NCI-H526 (cell line): ENCODE results near the gene SNX21.
A peak's percentile ranks its signal among the peaks of the same experiment; 100 is the strongest.
"Not testable (repeated sequence)": the region's sequence is repeated elsewhere in the genome, so short reads cannot be mapped to it uniquely, and the experiment has no call there.

Source experiments
- DNase-seq, 2 experiments: peaks; one replicate each; lab custom pipeline; 2025; lab: John Stamatoyannopoulos, UW

Gene SNX21

DNA sequence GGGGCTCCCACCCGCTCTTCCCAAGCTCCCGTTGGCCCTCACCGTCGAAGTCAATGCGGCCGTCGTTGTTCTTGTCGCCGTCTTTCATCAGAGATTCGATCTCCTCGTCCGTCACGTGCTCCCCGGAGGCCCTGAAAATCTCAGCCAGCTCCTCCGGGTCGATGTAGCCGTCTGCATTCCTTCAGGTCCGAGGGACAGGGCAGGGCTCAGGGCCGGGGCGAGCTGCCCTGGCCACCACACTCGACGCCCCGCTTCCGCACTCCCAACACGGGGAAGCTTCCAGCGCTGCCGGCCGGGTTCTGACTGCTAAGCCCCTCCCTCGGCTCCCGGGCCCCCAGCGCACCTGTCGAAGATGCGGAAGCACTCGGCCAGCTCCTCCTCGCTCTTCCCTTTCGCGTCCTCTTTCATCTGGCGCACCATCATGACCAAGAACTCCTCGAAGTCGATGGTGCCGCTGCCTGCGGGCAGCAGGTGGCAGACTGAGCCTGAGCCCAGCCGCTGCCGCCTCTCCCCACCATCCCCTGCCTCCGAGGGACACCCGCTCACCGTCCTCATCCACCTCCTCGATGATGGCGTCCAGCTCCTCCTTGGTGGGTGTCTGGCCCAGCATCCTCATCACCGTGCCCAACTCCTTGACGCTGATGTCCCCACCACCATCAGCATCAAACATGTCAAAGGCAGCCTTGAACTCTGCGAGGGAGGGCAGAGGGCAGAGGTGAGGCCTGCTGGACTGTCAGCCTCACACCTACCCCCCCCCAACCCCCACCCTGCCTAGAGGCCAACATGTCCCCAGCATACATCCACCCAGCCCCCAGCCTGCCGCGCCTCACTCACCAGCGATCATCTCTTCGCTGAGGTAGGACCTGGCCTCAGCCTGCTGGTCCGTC lies 9.4 kb upstream of the SNX21 start:
- DNase-seq: peak in 1 of 2 experiments; percentile 67

DNA sequence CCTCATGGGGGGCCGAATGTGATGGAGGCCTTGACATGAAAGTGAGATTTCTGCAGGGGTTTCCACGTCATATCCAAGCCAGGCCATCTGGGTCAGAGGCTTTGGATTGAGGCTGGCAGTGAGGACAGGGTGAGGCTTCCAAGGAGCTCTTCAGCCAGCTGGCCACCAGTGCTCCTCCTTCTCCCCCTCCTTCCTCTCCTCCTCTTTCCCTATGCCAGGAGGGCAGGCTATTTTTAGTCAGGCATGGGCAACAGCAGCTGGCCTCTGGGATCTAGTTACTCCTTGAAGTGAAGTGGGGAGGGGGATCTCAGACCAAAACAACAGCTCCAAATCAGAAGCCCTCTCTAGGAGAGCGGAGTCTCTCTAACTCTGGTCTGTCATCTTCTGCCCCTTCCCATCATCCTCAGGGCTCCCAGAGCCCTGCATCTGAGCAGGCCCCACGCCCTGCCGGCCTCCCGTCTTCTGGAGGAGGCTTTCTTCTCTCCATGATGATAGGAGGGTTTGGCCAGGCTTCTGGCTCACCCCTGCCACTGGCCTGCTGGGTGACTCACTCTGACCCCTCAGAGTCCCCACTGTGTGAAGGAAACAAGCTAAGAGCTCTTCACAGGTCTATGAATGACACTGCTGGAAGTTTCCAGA lies 7.1 kb upstream of the SNX21 start:
- no peak for DNase-seq

DNA sequence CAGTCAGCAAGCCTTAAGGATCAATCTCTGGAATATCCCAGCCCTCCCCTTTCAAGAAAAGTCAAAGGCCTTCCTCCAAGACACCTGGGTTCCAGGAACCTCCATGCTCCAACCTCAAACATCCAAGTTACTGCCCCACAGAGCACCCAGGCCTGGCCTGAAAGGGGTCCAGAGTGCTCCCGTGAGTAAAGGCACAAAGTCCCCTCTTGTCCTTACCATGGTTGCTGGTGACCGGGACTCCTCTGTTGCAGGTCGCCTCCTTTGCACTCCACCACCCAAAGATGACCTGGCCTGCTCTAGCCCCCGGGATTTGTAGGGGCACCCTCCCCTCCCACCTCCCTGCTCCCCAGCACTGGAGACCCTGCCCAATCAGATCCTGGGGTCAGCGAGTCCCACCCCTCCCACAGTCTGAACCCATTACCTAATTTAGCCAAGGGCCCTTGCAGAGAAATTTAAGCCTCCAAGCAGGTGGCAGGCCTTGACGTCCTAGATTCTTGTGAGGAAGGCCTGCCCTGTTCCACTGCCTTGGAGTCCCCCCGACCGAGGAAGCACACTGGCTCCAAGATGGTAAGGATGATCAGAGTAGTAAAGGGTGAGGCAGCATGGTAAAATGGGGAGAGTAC lies 6.5 kb upstream of the SNX21 start, which contains the start of gene TNNC2:
Gene TNNC2, minus strand, starts transcription at position 283 of the 623 bp plus-strand sequence. Its CDS starts 64 bp downstream, at position 219.
- DNase-seq: no peak

DNA sequence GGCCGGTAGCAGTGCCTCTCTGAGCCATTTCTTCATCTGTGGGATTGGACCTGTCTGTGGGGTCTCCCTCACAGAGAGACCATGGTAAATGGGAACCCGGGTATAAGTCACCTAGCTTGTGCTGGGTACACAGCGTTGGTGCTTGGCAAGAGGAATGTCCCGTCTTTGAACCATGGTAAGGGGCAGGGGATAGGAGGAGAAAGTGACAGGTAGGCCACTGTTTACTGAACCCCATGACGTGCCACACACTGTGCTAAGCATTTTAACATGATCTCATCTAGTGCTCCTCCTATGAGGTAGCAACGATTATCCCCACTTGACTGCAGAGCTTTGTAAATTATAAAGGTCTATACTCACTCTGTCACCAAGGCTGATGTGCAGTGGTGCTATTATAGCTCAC lies 5.9 kb upstream of the SNX21 start:
- DNase-seq: no peak

DNA sequence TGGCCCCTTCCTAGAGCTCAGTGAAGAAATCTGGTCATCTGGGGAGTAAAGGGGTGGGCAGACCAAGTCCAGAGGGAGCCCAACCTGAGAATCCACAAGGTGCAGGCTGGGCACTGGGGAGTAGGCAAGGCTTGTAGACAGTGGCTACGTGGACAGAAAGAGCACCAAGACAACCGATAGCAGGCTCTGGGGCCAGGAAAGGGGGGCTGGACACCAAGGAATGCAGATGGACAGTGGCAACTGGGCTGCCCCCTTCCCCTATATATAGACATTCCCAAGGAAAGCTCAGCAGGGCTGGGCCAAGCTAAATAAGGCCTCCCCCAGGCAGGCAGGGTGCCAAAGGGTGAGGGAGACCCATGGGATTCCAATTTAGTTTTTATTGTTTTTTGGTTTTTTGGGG lies 5.0 kb upstream of the SNX21 start:
- no peak for DNase-seq

DNA sequence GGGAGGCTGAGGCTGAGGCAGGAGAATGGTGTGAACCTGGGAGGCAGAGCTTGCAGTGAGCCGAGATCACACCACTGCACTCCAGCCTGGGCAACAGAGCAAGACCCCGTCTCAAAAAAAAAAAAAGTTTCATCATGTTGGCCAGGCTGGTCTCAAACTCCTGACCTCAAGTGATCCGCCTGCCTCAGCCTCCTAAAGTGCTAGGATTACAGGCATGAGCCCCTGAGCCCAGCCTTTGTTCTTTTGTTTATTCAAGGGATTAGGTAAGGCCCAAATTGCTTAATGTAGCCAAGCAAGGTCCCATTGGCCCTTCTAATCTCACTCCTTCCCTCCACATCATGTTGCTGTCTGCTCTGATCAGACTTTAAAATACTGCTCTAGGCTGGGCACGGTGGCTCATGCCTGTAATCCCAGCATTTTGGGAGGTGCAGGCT lies 3.9 kb upstream of the SNX21 start:
- DNase-seq: not testable (repeated sequence)

DNA sequence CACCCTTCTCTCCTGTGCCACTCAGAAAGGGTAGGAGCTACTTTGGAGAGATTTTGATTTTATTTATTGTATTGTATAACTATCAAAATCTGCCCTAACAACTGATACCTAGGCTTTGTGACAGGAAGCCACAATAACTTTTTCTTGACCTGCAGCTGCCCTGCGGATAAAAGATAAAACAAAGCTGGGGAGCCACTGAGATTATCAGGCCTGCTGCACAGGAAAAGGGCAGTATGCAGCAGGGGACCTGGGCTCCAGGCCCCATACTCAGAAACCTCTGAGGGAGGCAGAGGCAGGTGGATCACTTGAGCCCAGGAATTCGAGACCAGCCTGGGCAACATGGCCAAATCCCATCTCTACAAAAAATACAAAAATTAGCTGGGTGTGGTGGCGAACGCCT lies 980 bp upstream of the SNX21 start:
- DNase-seq: no peak

DNA sequence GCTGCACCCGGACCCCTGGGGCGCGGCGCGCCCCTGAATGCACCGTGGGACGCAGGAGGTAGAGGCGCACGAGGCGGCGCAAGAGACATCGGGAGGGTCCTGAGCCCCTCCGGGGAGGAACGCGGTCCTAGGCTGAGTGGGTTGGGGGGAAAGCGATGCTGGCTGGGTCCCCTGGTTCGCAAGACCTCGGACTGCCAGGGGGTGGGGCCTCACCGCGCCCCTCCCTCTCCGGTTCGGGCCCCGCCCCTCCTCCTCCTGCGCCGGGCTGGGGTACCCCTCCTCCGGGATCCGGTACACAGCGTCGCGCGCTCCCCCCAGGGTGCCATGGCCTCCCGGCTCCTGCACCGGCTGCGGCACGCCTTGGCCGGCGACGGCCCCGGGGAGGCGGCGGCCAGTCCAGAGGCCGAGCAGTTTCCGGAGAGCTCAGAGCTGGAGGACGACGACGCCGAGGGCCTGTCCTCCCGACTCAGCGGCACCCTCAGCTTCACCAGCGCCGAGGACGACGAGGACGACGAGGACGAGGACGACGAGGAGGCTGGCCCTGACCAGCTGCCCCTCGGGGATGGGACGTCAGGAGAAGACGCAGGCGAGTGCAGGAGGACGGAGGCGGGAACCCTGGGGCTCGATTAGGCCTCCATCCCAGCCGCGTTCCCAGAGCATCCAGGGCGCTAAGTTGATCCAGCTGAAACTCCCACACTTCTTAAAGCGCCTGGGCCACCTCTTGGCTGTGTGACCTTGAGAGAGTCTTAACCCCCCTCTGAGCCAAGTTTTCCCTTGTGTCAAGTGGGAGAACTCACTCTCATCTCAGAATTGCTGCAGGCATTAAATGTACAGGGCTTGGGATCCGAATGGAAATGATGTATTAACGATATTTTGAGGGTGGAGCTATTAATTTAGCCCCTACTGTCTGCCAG lies 541 bp downstream of the SNX21 start:
- DNase-seq: peak; percentile 52 to 83

DNA sequence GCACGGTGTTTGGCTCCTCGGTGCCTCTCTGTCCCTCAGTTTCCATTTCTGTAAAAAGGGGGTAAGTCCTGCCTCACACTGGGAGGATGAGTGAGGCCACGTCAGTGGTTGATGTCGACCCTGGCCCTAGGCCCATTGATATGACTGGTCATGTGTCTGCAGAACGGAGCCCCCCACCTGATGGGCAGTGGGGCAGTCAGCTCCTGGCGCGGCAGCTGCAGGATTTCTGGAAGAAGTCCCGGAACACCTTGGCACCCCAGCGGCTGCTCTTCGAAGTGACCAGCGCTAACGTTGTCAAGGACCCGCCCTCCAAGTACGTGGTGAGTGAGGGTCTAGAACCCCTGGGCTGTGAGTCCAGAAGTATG lies 1.2 kb downstream of the SNX21 start:
- no peak for DNase-seq

DNA sequence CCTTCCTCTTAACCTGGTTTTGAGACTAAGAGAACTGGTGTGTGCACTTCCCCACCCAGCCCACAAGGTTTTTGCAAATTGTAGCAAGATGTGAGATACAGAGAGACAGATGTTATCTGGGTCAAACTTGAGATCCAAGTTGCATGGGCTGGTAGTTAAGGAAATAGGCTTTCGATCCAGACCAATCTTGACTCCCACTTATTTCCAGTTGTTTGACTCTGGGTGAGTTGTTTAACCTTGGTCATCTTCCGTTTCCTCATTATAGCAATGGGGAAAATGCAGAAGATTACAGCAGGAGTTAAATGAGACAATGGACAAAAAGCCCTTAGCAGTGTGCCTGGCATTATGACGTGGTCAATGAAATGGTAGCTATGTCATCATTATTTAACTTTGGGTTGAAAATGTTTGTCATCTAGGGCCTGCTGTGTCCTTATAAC lies 1.7 kb downstream of the SNX21 start:
- no peak for DNase-seq

DNA sequence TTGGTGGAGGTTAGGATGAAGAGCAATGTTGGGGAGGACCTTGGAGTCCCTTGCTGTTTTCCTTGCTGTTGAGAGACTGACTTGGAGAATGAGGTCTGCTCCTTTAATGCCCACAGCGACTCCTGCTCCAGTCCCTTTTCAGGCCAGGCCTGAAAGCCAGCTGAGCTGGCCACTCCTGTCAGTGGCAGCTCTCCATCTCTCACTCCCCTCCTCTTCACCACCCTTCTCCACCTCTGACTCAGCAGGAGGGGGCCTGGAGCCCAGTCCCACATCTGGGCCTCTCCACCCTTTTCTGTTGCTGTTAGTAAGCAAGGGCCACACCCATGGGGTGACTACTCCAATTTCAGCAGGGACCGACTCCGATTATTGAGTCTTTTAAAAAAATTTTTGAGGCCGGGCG lies 2.2 kb downstream of the SNX21 start:
- DNase-seq: no peak

DNA sequence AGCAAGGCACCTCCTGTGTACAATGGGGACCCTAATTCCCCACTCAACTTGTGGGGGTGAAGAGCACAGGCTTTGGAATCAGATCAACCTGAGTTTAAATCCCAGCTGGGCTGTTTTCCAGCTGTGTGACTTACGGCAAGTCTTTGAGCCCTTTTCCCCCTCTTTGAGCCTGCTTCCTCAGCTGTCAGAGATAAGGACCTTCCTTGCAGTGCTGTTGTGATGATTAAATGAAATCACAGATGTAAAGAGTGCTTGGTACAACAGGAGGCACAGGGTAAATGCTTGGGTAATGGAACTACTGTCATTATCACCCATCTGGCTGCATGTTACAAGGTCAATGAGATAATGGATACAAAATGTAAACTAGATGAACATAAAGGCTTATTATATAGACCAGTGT lies 3.2 kb downstream of the SNX21 start:
- no peak for DNase-seq

DNA sequence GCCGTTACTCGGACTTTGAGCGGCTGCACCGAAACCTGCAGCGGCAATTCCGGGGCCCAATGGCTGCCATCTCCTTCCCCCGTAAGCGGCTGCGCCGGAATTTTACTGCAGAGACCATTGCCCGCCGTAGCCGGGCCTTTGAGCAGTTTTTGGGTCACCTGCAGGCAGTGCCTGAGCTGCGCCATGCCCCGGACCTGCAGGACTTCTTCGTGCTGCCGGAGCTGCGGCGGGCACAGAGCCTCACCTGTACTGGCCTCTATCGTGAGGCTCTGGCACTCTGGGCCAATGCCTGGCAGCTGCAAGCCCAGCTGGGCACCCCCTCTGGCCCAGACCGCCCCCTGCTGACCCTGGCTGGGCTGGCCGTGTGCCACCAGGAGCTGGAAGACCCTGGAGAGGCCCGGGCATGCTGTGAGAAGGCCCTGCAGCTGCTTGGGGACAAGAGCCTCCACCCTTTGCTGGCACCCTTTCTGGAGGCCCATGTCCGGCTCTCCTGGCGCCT lies 7.2 kb downstream of the SNX21 start:
- DNase-seq: no peak

DNA sequence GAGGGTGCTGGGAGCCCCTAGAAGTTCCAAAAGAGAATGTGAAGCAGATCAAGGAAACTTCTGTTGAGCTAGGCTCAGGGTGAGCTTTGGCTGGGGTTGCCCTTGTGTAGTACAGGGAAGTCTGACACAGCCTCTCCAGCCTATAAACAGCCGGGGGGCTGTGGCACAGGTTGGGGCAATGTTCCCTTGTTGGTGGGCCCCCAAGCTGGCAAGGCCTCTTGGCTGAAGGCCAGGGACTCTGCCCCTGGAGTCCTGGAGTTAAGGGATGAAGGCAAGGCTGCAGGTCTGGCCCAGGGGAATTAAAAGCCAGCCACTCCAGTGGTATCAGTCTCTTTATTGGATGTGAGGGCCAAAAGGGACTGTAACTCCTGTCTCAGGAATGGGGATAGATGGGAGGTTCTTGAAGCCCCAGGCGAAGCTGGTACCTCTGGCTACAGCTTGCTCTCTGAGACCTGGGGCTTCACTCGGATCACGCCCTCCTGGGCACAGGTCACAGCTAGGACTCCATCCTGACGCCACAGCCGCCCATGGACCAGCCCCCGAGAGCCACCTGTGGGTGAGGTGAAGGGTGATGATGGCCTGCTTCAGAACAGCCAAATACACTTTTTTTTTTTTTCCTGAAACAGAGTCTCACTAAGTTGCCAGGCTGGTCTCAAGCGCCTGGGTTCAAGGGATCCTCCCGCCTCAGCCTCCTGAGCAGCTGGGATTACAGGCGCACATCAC lies 8.0 kb downstream of the SNX21 start:
- DNase-seq: no peak

DNA sequence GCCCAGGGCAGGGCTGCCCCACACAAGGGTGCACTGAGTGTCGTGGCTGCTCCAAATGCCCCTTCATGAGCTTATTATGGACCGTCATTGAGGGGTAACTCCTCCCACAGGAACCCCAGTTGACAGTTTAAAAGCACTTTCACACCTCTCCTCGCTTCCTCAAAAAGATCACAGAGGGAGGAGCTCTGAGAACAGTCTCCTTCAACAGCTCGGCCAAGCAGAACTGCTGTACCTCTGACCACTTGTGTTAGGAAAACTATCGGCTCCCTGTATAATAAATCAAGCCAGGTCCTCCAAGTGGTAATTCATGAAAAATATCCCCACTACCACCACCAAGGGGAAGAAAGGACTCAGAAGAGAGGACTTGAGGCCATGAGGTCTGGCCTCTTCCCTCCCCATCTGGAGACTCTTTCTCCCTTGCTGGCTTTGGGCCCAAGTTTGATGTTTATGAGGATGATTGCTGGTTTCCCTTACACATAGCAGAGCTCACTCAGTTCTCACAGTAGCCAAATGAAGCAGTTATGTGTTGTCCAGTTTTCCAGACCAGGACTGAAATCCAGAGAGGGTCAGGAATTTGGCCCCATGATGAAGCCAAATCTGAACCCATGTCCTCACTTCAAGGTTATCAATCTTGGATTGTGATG lies 8.7 kb downstream of the SNX21 start:
- DNase-seq: no peak

DNA sequence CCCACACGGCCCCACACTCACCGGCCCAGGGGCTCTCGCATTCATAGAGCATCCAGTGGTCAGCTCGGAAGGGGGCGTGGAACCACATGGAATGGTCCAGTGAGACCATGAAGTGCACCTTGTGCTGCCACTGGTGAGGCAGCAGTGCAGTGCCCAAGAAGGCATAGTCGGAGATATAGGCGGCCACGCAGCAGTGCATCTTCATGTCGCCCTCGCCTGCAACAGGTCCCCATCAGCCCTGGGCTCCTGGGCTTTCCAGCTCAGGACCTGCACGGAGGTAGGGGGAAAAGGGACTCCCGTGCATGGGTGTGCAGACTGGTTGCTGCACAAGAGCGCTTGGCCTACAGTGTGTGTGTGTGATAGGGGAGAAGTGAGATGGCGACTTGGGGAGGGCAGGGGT lies 9.9 kb downstream of the SNX21 start:
- DNase-seq: no peak

DNA sequence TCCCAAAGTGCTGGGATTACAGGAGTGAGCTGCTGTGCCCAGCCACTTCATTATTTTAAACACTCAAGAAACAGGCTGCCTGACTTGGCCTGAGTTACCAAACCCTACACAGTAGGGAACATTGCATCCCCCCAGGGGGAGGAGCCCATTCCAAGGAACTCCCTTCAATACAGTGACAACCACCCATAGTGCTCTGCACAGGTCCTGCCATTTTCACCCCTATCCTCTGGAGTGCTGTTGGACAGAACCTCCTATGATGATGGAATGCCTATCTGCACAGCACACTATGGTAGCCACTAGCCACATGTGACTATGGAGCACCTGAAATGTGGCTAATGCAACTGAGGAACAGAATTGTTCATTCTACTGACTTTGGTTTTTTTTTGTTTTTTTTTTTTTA lies 11.9 kb downstream of the SNX21 start:
- DNase-seq: no peak

DNA sequence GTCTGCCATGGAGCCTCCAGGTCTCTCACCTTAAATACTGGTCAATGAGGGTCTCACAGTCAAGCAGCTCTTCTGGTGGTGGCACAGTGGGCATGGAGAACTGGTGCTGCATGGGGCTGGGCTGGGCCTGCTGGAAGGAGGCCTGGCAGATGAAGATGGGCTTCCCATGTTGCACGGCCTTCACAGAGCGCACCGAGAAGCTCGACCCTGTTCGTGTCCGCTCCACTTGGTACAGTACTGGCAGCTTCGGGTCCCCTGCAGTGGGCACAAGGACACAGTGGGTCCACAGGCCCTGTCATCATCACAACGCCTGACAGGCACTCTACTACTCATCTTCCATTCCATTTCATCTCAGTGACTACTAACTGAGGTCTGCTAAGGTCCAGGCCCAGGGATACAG lies 14.8 kb downstream of the SNX21 start:
- DNase-seq: no peak

DNA sequence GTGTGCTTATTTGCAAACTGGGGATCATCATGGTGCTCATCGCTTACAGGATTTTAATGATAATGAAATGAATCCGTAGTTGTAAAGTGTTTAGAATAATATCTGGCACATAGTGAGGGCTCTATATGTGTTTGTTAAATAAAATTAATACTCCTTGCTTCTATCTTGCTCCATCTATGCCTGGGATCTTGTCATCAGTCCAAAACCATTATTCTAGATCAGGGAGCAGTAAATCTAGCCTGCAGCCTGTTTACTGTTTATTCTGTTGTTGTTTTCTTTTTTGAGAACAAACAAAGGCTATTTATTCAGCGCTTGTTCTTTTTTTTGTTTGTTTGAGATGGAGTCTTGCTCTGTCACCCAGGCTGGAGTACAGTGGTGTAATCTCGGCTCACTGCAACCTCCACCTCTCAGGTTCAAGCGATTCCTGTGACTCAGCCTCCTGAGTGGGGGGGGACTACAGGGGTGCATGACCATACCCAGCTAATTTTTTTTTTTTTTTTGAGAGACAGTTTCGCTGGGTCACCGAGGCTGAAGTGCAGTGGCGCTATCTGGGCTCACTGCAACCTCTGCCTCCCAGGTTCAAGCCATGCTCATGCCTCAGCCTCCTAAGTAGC lies 15.5 kb downstream of the SNX21 start:
- DNase-seq: no peak

DNA sequence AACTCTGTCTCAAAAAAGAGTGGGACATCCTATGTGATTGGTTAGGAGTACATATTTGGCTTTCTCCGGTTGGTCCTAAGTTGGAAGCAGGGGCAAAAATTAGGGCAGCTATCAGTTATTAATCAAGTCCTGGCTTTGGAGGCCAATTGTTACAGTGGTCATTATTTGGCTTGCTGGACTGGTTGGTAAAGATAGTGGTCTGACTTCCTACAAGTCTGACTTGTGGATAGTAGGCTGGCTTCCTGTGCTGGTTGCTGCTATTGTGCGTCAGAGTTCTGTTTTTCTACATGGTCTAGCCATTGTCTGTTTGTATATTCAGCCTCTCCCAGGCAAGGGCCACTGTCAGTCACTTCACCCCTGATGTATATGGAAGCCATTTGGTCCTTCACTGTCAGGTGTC lies 16.6 kb downstream of the SNX21 start:
- DNase-seq: no peak
